K562 (cell line): Measurements from ENCODE around the gene STPG4.

Experiments used
- CHD2 ChIP-seq: IDR thresholded peaks from 2 replicates; pipeline ENCODE4 v1.6.1; 2011; ENCODE audit warnings: low read depth, low read length
- E2F3 ChIP-seq: fragments of 250-450 bp; sonication (Bioruptor Pico); IDR thresholded peaks from 2 replicates; pipeline ENCODE4 v1.4.0; 2020; ENCODE audit warnings: mild to moderate bottlenecking
- FOS ChIP-seq: IDR thresholded peaks from 3 replicates; pipeline ENCODE4 v1.6.1; 2011; ENCODE audit not compliant: insufficient read length; ENCODE audit errors: extremely low read depth
- TARDBP ChIP-seq: fragments of 450-650 bp; IDR thresholded peaks from 2 replicates; pipeline ENCODE4 v1.6.1; 2016
- ZNF586 ChIP-seq: fragments of 450-650 bp; formaldehyde crosslinking; conservative IDR thresholded peaks from 2 replicates; pipeline ENCODE4 v1.4.0; 2020; ENCODE audit warnings: mild to moderate bottlenecking, moderate library complexity
- TF ChIP-seq, protein P1 (sequence below), 3 experiments: IDR thresholded peaks in 2 of 3; conservative IDR thresholded peaks in 1 of 3; 2 replicates each; pipeline ENCODE4 v1.5.1; 2011 to 2012; ENCODE audit warnings: low read length in 3 of 3, mild to moderate bottlenecking in 3 of 3, control low read depth in 2 of 3, improper control_type of control experiment in 1 of 3, inconsistent platforms in 1 of 3, low read depth in 1 of 3, mixed read lengths in 1 of 3, moderate library complexity in 1 of 3; ENCODE audit not compliant: insufficient read depth in 2 of 3
- TF ChIP-seq, protein P2 (sequence below), 2 experiments: fragments of 450-650 bp; formaldehyde crosslinking in 1 of 2; IDR thresholded peaks; 2 replicates each; pipeline versions ENCODE4 v1.4.0 to v1.6.1; 2014 to 2020; ENCODE audit warnings: mild to moderate bottlenecking in 2 of 2, borderline replicate concordance in 1 of 2, low read depth in 1 of 2

DNA sequence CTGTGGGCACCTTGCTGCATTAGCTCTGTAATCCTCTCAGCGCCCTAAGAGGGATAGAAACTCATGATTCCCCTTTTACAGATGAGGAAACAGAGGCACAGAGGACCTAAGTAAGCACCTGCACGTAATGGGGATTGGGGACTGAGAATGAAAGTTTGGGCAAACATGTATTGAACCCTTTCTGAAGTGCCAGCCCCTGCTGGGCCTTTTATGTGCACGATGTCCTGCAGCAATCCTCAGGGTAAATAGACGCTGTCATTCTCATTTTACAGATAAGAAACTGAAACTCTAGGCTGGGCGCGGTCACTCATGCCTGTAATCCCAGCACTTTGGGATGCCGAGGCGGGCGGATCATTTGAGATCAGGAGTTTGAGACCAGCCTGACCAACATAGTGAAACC is 117.4 kb downstream of the STPG4 start:
- TF ChIP-seq E2F3 (CRISPR knock-in tag) (no peak), TARDBP (no peak), ZNF586 (CRISPR knock-in tag) (no peak), FOS (no peak), CHD2 (no peak)
- TF ChIP-seq, protein P1, sequence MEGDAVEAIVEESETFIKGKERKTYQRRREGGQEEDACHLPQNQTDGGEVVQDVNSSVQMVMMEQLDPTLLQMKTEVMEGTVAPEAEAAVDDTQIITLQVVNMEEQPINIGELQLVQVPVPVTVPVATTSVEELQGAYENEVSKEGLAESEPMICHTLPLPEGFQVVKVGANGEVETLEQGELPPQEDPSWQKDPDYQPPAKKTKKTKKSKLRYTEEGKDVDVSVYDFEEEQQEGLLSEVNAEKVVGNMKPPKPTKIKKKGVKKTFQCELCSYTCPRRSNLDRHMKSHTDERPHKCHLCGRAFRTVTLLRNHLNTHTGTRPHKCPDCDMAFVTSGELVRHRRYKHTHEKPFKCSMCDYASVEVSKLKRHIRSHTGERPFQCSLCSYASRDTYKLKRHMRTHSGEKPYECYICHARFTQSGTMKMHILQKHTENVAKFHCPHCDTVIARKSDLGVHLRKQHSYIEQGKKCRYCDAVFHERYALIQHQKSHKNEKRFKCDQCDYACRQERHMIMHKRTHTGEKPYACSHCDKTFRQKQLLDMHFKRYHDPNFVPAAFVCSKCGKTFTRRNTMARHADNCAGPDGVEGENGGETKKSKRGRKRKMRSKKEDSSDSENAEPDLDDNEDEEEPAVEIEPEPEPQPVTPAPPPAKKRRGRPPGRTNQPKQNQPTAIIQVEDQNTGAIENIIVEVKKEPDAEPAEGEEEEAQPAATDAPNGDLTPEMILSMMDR (IDR thresholded peaks at IDR 0.05 in 2 of 3, conservative IDR thresholded peaks at IDR 0.05 in 1 of 3; ENCODE audit: insufficient read depth in 2 of 3, low read depth in 1 of 3, low read length in 3 of 3) = no peak
- TF ChIP-seq, protein P2, sequence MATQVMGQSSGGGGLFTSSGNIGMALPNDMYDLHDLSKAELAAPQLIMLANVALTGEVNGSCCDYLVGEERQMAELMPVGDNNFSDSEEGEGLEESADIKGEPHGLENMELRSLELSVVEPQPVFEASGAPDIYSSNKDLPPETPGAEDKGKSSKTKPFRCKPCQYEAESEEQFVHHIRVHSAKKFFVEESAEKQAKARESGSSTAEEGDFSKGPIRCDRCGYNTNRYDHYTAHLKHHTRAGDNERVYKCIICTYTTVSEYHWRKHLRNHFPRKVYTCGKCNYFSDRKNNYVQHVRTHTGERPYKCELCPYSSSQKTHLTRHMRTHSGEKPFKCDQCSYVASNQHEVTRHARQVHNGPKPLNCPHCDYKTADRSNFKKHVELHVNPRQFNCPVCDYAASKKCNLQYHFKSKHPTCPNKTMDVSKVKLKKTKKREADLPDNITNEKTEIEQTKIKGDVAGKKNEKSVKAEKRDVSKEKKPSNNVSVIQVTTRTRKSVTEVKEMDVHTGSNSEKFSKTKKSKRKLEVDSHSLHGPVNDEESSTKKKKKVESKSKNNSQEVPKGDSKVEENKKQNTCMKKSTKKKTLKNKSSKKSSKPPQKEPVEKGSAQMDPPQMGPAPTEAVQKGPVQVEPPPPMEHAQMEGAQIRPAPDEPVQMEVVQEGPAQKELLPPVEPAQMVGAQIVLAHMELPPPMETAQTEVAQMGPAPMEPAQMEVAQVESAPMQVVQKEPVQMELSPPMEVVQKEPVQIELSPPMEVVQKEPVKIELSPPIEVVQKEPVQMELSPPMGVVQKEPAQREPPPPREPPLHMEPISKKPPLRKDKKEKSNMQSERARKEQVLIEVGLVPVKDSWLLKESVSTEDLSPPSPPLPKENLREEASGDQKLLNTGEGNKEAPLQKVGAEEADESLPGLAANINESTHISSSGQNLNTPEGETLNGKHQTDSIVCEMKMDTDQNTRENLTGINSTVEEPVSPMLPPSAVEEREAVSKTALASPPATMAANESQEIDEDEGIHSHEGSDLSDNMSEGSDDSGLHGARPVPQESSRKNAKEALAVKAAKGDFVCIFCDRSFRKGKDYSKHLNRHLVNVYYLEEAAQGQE (IDR thresholded peaks at IDR 0.05; ENCODE audit: borderline replicate concordance) = no peak
- TF ChIP-seq, protein P2 (CRISPR knock-in tag; IDR thresholded peaks at IDR 0.05; ENCODE audit: low read depth) = no peak
